ENCODE results near the gene TLCD2. TPM values are rescaled to one million over a fixed set of nuclear protein-coding genes. Genes with fewer than 3 reads are reported as not detected.
"Not testable (repeated sequence)": the region's sequence is repeated elsewhere in the genome, so short reads cannot be mapped to it uniquely, and the experiment has no call there.

The TLCD2 gene
- total RNA-seq, 1 donor from 2014 or later, result 1.1 TPM

DNA sequence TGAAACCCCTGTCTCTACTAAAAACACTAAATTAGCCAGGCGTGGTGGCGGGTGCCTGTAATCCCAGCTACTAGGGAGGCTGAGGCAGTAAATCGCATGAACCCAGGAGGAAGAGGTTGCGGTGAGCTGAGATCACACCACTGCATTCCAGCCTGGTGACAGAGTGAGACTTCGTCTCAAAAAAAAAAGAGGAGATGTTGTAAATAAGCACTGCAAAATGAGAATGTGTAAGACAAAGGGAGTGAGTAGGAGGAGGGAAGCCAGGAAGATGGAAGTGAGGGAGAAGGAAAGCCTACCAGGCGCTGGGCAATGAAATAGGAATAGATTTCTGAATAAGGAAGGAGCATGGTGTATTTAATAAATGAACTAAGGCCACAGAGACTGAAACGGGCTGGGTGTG lies 16.8 kb downstream of the TLCD2 start:
- DNase-seq (ENCODE audit: low read depth, low spot score), result no peak
- Mint-ChIP-seq H3K4me3 (no peak overlapping the region), H3K36me3 (ENCODE audit: low read depth) (peaks cover 6% of the 10 kb centered on the region), H3K9me3 (peaks cover 6% of the 10 kb centered on the region), H3K4me1 (no peaks in the 10 kb centered on the region), H3K27ac (ENCODE audit: unreplicated experiment) (no peak overlapping the region), H3K27me3 (ENCODE audit: low read depth) (no peaks in the 10 kb centered on the region)
- TF ChIP-seq CTCF (conservative IDR thresholded peaks at IDR 0.05), result no peak

- Mint-ChIP-seq H3K9me3 (peaks cover 6% of the 10 kb centered on the region), H3K4me3 (no peak overlapping the region), H3K27me3 (ENCODE audit: low read depth) (no peaks in the 10 kb centered on the region), H3K4me1 (no peaks in the 10 kb centered on the region), H3K27ac (ENCODE audit: unreplicated experiment) (no peak overlapping the region), H3K36me3 (ENCODE audit: low read depth) (peaks cover 6% of the 10 kb centered on the region)
- TF ChIP-seq CTCF (conservative IDR thresholded peaks at IDR 0.05), result no peak
- no peak for DNase-seq (ENCODE audit: low read depth, low spot score)
These were observed 19.5 kb downstream of the TLCD2 start for GRCh38 chr17:1690544-1691221.

- not testable (repeated sequence) for H3K27ac Mint-ChIP-seq (ENCODE audit: unreplicated experiment); DNase-seq (ENCODE audit: low read depth, low spot score); H3K9me3 Mint-ChIP-seq; H3K27me3 Mint-ChIP-seq (ENCODE audit: low read depth)
- peaks cover 15% of the 10 kb centered on the region for H3K36me3 Mint-ChIP-seq (ENCODE audit: low read depth)
- H3K4me3 Mint-ChIP-seq, result peak overlapping the region; percentile 31
- H3K4me1 Mint-ChIP-seq, result peaks cover 17% of the 10 kb centered on the region
These were observed 21.8 kb downstream of the TLCD2 start for GRCh38 chr17:1688405-1688804.

GRCh38 chr17:1686086-1686485 lies 24.1 kb downstream of the TLCD2 start:
- H3K4me1 Mint-ChIP-seq, result peaks cover 30% of the 10 kb centered on the region
- no peak for TF ChIP-seq CTCF (conservative IDR thresholded peaks at IDR 0.05)
- peaks cover 24% of the 10 kb centered on the region for H3K36me3 Mint-ChIP-seq (ENCODE audit: low read depth)
- peak overlapping the region; percentile 58 for H3K4me3 Mint-ChIP-seq
- no peak for DNase-seq (ENCODE audit: low read depth, low spot score)
- H3K27me3 Mint-ChIP-seq (ENCODE audit: low read depth), result no peaks in the 10 kb centered on the region
- no peak overlapping the region for H3K27ac Mint-ChIP-seq (ENCODE audit: unreplicated experiment)
- H3K9me3 Mint-ChIP-seq, result peaks cover 6% of the 10 kb centered on the region

DNA sequence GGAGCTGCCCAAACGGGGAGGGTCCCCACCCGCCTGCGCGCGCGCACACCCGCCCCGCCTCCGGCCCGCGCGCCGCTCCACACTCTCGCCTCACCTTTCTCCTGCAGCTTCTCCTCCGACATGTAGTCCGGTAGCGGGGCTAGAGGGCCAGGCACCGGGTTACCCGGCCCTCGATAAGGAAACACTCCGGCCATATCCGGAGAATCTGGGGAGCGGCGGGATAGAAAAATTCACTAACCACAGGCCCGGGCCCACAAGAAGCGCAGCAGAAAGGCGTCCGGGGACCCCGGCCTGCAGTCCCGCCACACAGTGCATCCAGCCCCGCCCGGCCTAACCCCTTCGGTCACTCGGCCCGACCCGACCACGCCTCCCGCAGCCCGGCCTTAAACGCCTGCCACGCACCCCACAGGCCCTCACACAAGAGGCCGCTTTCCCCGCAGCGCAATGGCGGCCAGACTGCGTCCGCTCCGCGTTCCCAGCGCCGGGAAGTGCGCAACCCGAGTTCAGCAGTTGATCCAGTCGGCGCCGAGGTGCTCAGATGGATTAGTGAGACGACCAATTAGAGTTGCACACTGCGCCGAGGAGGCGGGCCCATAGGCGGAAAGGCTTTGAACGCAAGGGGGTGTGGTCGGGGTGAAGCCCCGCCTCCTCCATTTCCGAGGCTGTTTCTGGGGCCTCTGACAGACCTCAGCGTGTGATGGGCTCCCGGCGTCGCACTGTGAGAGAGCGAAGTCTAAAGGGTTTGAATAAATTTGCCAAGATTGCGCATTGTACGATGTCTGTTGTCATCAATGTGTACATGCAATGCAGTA lies 25.6 kb downstream of the TLCD2 start, which contains the start of gene PRPF8:
Gene PRPF8 (minus strand): TSS at position 490 of the 812 bp plus-strand sequence. CDS start 296 bp downstream, at position 194.
- Mint-ChIP-seq H3K4me1 (peaks cover 30% of the 10 kb centered on the region), H3K9me3 (peaks cover 2% of the 10 kb centered on the region), H3K36me3 (ENCODE audit: low read depth) (peaks cover 34% of the 10 kb centered on the region), H3K27me3 (ENCODE audit: low read depth) (no peaks in the 10 kb centered on the region), H3K4me3 (peak within 1 kb of the TSS; percentile 98), H3K27ac (ENCODE audit: unreplicated experiment) (peak within 1 kb of the TSS; percentile 91)
- no peak for TF ChIP-seq CTCF (conservative IDR thresholded peaks at IDR 0.05)
- DNase-seq (ENCODE audit: low read depth, low spot score), result peak; percentile 97

DNA sequence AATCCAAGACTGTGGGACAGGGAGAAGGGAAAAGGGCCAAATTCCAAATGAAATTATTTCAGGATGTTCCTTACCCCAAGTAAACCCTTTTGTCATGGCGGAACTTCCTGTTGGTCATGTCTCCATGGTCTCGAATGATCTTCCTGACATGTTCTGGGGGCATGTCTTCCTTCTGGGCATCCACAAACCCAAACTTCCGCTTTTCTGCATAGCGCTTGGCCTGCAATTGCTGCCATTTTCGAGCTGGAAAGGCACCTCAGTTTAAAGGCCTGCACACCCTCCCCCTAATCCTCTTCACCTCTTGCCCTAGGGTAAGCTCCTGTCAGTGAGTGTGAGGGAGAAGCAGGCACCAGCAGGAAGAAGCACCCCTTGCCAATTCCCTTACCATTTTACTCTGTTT lies 26.7 kb downstream of the TLCD2 start:
- Mint-ChIP-seq H3K9me3 (peaks cover 2% of the 10 kb centered on the region), H3K4me3 (peak overlapping the region; percentile 98), H3K27ac (ENCODE audit: unreplicated experiment) (peak overlapping the region; percentile 52), H3K27me3 (ENCODE audit: low read depth) (no peaks in the 10 kb centered on the region), H3K4me1 (peaks cover 30% of the 10 kb centered on the region), H3K36me3 (ENCODE audit: low read depth) (peaks cover 39% of the 10 kb centered on the region)
- no peak for TF ChIP-seq CTCF (conservative IDR thresholded peaks at IDR 0.05)
- DNase-seq (ENCODE audit: low read depth, low spot score), result no peak
